Cardiac muscle cell (in vitro differentiated cells and primary cell): ENCODE measurements around the gene PTN. TPM values are rescaled to one million over a fixed set of nuclear protein-coding genes. Genes with fewer than 3 reads are reported as not detected.

Experiments used
- DNase-seq, 2 donors: peaks; one replicate each; pipeline versions ENCODE4 v3.0.0 to v3.0.0-alpha.2; 2010 to 2017; ENCODE audit warnings: low read depth in 1 of 2, low spot score in 1 of 2
- H3K27ac ChIP-seq: fragments of 200-600 bp; sonication (generic); 2 replicates; pipeline ENCODE4 v1.5.1; 2016
- H3K27me3 ChIP-seq: fragments of 200-600 bp; sonication (generic); 2 replicates; pipeline ENCODE4 v1.6.0; 2016; ENCODE audit warnings: control low read depth
- H3K36me3 ChIP-seq: fragments of 200-600 bp; sonication (generic); 2 replicates; pipeline ENCODE4 v1.5.1; 2016; ENCODE audit warnings: control low read depth
- H3K4me1 ChIP-seq: fragments of 200-600 bp; sonication (generic); 2 replicates; pipeline ENCODE4 v1.8.1; 2017; ENCODE audit warnings: low read depth, mild to moderate bottlenecking, mixed run types
- H3K4me3 ChIP-seq: fragments of 200-600 bp; sonication (generic); 2 replicates; pipeline ENCODE4 v1.5.1; 2016; ENCODE audit warnings: mild to moderate bottlenecking
- H3K9me3 ChIP-seq: fragments of 200-600 bp; sonication (generic); 2 replicates; pipeline ENCODE4 v1.5.1; 2017; ENCODE audit warnings: low read depth, mild to moderate bottlenecking, control low read depth
- polyA plus RNA-seq: library from polyadenylated mRNA; unstranded; fragments of >200 nt; fragmentation: Nextera tagmentation; extraction: Ambion mirVana; gene quantifications from 2 replicates; pipeline ENCODE4 v1.2.1, GENCODE V29; 2016
- total RNA-seq: library from RNA; depleted of rRNA; stranded (reverse); fragments of >200 nt; gene quantifications from 2 replicates; pipeline ENCODE4 v1.2.3, GENCODE V29; 2016
- TF ChIP-seq, protein P1 (sequence below): IDR thresholded peaks from 2 replicates; pipeline ENCODE4 v1.5.1; 2012; ENCODE audit warnings: low read depth, mild to moderate bottlenecking, low read length

Gene PTN
- total and polyA plus RNA-seq, 2 experiments from 2014 or later: 68.5 to 183 TPM

DNA sequence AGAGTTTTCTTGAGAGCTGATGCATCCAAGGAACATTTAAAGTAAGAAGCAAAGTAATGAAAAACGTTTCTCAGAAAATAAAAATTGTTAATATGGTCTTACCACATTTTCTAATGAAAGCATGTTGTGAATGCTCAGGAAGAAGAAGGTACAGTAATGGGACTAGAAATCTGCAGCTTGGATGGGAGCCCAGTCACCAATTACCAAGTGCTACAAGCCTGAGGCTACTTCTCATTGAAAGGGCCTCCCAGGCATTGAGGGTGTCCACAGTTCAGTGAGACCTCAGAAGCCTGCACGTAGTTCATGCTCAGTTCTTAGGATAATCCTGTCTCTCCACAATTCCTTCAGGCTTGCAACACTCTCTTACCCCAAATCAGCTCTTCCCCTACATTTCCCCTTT is 17.6 kb downstream of the PTN start:
- no peak overlapping the region for H3K4me3 ChIP-seq
- TF ChIP-seq, protein P1, sequence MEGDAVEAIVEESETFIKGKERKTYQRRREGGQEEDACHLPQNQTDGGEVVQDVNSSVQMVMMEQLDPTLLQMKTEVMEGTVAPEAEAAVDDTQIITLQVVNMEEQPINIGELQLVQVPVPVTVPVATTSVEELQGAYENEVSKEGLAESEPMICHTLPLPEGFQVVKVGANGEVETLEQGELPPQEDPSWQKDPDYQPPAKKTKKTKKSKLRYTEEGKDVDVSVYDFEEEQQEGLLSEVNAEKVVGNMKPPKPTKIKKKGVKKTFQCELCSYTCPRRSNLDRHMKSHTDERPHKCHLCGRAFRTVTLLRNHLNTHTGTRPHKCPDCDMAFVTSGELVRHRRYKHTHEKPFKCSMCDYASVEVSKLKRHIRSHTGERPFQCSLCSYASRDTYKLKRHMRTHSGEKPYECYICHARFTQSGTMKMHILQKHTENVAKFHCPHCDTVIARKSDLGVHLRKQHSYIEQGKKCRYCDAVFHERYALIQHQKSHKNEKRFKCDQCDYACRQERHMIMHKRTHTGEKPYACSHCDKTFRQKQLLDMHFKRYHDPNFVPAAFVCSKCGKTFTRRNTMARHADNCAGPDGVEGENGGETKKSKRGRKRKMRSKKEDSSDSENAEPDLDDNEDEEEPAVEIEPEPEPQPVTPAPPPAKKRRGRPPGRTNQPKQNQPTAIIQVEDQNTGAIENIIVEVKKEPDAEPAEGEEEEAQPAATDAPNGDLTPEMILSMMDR: no peak
- no peaks in the 10 kb centered on the region for H3K4me1 ChIP-seq

DNA sequence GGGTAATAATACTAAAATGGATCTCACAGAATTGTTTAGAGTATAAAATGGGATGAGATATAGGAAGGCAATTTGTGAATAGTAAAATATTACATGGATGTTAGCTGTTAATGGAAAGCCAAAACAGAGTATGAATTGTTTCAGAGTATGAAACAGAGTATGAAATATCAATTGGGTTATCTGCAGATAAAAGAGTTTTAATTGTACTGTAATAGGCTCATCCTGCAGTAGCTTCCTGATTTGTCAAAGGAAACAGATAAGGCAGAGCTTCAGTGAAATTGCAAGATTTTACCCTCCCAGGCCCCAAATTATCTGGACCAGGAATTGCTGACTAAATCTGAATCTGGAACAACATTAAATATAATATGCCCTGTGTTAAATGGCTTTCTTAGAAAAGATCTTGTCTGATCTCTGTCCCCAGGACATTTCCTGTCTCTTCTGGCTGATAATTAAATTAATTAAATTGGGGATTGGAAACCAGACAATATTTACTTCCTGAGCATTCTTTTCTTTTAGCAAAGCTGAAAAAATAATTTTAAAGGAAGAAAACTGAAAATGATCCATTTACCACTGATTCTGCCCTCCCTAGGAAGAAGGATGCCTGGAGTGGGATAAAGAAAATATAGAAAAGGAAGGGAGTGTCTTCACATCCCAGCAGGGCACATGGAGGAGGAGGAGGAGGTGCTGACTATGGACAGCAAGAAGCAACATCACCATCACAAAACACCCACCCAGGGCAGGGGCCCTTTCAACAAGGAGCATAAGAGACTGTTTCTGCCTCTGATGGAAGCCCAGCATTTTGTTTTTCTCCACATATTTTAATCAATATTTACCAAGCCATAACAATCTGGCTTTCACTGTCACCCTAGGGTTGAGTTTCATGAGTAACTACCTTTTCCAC is 18.5 kb downstream of the PTN start:
- no peak for DNase-seq
- no peaks in the 10 kb centered on the region for H3K27me3 ChIP-seq
- no peaks in the 10 kb centered on the region for H3K36me3 ChIP-seq
- TF ChIP-seq, protein P1: no peak
- no peaks in the 10 kb centered on the region for H3K4me1 ChIP-seq
- H3K27ac ChIP-seq: no peak overlapping the region
- H3K9me3 ChIP-seq: no peaks in the 10 kb centered on the region
- no peak overlapping the region for H3K4me3 ChIP-seq

More for the DNA sequence above, 17.6 kb downstream of the PTN start:
- H3K27me3 ChIP-seq: no peaks in the 10 kb centered on the region
- no peaks in the 10 kb centered on the region for H3K36me3 ChIP-seq
- no peaks in the 10 kb centered on the region for H3K9me3 ChIP-seq
- DNase-seq: no peak
- H3K27ac ChIP-seq: no peak overlapping the region

DNA sequence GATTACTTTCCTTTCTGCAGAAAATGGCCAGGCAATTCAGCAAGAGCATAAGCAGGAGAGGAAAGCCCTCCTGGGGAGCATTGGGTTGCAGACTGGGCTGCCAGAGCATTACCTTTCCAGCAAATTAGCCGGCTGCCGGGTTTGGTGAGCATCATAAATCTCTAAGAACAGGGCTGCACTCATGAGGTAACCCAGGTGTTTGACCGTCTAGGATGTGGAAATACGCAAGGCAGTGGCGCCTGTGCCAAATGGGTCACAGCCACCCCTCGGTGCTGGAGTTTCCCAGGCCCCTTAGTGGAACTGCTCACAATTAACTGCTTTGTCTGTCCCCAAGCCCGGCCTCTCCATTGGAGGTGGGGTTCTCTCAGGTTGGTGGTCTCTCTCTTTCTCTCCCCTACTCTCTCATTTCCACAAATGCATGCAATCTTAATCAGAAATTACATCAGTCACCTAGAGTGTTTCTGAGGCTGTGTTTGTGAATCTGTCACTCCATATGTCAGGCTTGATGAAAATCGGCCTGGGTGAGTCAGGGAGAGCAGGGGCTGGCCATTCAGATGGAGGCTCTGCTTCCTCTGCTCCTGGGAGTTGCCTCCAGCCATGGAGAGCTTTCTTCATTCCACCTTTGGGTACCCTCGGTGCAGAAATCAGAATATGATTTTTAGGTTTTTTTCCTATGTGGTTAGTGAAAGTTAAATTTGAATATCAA is 26.7 kb downstream of the PTN start:
- TF ChIP-seq, protein P1: no peak
- Histone ChIP-seq H3K27ac (no peak overlapping the region), H3K9me3 (no peaks in the 10 kb centered on the region)

DNA sequence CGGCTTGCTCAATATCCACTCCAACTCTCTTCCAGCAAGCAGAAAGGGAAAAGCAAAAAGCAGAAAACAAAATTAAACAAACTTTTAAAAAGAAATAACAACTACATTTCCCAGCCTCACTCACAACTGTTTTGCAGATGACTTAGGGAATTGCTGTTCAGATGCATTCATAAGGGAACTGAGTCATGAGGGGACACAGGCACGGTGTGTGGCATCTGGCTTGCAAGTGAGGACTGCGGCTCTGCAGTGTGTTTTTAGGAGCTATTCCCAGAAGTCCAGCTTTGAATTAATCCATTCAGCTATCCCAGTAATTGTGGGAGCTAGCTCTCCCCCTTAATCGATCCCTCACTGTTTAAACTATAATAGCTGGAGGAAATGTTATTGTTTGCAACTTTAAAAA is 30.3 kb downstream of the PTN start:
- no peak overlapping the region for H3K4me3 ChIP-seq
- DNase-seq: no peak
- no peaks in the 10 kb centered on the region for H3K27me3 ChIP-seq
- H3K27ac ChIP-seq: no peak overlapping the region
- no peaks in the 10 kb centered on the region for H3K36me3 ChIP-seq
- H3K9me3 ChIP-seq: no peaks in the 10 kb centered on the region
- peaks cover 14% of the 10 kb centered on the region for H3K4me1 ChIP-seq
- TF ChIP-seq, protein P1: no peak

More for the DNA sequence above, 26.7 kb downstream of the PTN start:
- Histone ChIP-seq H3K27me3 (no peaks in the 10 kb centered on the region), H3K36me3 (no peaks in the 10 kb centered on the region), H3K4me3 (no peak overlapping the region), H3K4me1 (peaks cover 14% of the 10 kb centered on the region)
- no peak for DNase-seq

DNA sequence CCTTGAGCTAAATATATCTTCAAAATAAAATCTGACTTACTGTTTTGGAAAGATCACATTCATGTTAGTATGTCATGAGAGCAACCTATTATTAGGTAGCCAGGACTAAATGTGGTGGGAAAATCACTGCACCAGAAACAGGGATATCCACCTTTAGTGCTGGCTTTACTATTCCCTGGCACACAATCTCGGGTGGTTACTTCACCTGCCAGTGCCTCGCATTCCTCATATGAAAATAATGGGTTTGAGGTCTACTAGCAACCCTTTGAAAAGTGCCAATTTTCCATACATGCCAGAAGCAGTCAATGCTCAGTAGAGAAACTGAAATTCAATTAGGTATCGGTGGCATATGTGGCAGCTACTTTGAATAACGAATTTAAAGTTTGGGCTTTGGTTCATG is 36.8 kb downstream of the PTN start:
- Histone ChIP-seq H3K4me1 (peaks cover 29% of the 10 kb centered on the region), H3K9me3 (no peaks in the 10 kb centered on the region), H3K4me3 (no peak overlapping the region), H3K27me3 (no peaks in the 10 kb centered on the region), H3K27ac (no peak overlapping the region), H3K36me3 (no peaks in the 10 kb centered on the region)
- TF ChIP-seq, protein P1: no peak
- DNase-seq: no peak
